Measurements from ENCODE around the gene RADX. TPM values are rescaled to one million over a fixed set of nuclear protein-coding genes. Genes with fewer than 3 reads are reported as not detected.

RADX gene
- total RNA-seq, 2 experiments from 2014 or later: 30.8 to 35.7 TPM

DNA sequence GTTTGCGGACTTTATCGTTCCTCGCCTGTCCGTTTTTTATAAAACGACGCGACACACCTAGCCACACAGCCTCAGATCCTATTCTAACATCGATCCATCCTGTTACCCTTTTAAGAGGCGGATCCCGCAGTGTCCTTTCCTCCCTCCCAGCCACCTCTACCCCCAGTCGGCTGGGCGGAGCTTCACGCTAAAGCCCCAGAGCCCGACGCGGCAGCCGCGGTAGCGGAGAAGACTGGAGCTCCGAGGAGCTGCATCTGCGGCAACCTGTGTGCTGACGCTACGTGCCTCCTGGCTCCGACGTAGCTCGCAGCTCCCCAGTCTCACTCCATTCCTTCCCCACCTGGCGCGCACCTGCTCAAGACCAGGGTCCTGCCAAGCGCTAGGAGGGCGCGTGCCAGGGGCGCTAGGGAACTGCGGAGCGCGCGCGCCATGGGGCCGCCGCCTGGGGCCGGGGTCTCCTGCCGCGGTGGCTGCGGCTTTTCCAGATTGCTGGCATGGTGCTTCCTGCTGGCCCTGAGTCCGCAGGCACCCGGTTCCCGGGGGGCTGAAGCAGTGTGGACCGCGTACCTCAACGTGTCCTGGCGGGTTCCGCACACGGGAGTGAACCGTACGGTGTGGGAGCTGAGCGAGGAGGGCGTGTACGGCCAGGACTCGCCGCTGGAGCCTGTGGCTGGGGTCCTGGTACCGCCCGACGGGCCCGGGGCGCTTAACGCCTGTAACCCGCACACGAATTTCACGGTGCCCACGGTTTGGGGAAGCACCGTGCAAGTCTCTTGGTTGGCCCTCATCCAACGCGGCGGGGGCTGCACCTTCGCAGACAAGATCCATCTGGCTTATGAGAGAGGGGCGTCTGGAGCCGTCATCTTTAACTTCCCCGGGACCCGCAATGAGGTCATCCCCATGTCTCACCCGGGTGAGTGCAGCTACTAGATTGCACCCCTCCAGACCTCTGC lies 115.0 kb downstream of the RADX start, which contains the start of gene RNF128:
Gene RNF128, plus strand, starts transcription at position 217 of the 953 bp plus-strand sequence. Its CDS starts 213 bp downstream, at position 430.
- POLR2A ChIA-PET: no interaction called here
- H3K4me3 ChIP-seq (ENCODE audit: low read depth, low read length, poor library complexity, severe bottlenecking): no peak within 1 kb of the TSS
- no peaks in the 10 kb centered on the region for H3K36me3 ChIP-seq (ENCODE audit: insufficient read depth, low read length)
- DNase-seq (ENCODE audit: low spot score): no peak
- H3K79me2 ChIP-seq (ENCODE audit: insufficient read depth, low read depth, low read length): no peaks in the 10 kb centered on the region
- CTCF ChIA-PET (ENCODE audit: unreplicated experiment): no interaction called here
- no TSS peak for BruUV-seq (replicated peaks)
- no peaks in the 10 kb centered on the region for H3K9me2 ChIP-seq (ENCODE audit: insufficient read depth, low read length)
- intact Hi-C loops (cut with micrococcal nuclease; ENCODE audit: unreplicated experiment): no loop called here
- no peak within 1 kb of the TSS for H3K27ac ChIP-seq (ENCODE audit: low read depth, low read length, poor library complexity, severe bottlenecking)
- no peaks in the 10 kb centered on the region for H4K20me1 ChIP-seq (ENCODE audit: insufficient read depth, low read length)
- no peaks in the 10 kb centered on the region for H3K4me1 ChIP-seq (ENCODE audit: insufficient read depth, low read length, poor library complexity, severe bottlenecking)
- H3K4me2 ChIP-seq (ENCODE audit: low read length): no peak within 1 kb of the TSS
- H3K9me3 ChIP-seq (ENCODE audit: low read length): no peaks in the 10 kb centered on the region
- no peak within 1 kb of the TSS for H2AFZ ChIP-seq (ENCODE audit: low read length)
- TF ChIP-seq, protein P1, sequence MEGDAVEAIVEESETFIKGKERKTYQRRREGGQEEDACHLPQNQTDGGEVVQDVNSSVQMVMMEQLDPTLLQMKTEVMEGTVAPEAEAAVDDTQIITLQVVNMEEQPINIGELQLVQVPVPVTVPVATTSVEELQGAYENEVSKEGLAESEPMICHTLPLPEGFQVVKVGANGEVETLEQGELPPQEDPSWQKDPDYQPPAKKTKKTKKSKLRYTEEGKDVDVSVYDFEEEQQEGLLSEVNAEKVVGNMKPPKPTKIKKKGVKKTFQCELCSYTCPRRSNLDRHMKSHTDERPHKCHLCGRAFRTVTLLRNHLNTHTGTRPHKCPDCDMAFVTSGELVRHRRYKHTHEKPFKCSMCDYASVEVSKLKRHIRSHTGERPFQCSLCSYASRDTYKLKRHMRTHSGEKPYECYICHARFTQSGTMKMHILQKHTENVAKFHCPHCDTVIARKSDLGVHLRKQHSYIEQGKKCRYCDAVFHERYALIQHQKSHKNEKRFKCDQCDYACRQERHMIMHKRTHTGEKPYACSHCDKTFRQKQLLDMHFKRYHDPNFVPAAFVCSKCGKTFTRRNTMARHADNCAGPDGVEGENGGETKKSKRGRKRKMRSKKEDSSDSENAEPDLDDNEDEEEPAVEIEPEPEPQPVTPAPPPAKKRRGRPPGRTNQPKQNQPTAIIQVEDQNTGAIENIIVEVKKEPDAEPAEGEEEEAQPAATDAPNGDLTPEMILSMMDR (conservative IDR thresholded peaks at IDR 0.05; ENCODE audit: low read length): no peak
- no peak for TF ChIP-seq EZH2phosphoT487 (IDR thresholded peaks at IDR 0.05; ENCODE audit: borderline replicate concordance, low read depth, low read length)

DNA sequence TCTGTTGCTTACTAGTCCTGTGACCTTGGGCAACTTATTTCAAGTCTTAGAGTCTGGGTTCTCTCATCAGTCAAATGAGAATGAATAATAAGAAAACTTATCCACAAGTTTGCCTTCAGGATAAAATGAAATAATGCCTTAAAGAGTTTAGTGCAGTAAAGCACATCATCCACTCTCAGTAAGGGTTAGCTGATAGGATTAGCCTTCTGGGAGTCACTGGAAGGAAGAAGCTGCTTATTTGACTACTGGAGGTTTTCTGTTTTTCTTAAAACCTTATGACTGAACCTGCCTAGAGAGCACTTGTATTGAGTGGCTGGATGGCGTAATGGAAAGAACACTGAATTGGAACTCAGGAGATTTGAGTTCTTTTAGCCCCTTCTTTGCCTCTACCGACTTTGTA lies 116.6 kb downstream of the RADX start:
- TF ChIP-seq, protein P1 (conservative IDR thresholded peaks at IDR 0.05; ENCODE audit: low read length): no peak
- TF ChIP-seq EZH2phosphoT487 (IDR thresholded peaks at IDR 0.05; ENCODE audit: borderline replicate concordance, low read depth, low read length): no peak
- no peaks in the 10 kb centered on the region for H3K4me1 ChIP-seq (ENCODE audit: insufficient read depth, low read length, poor library complexity, severe bottlenecking)

More for the DNA sequence above, 116.6 kb downstream of the RADX start:
- H3K79me2 ChIP-seq (ENCODE audit: insufficient read depth, low read depth, low read length): no peaks in the 10 kb centered on the region
- H3K4me2 ChIP-seq (ENCODE audit: low read length): no peak overlapping the region
- H3K36me3 ChIP-seq (ENCODE audit: insufficient read depth, low read length): no peaks in the 10 kb centered on the region
- no peaks in the 10 kb centered on the region for H3K9me2 ChIP-seq (ENCODE audit: insufficient read depth, low read length)
- H2AFZ ChIP-seq (ENCODE audit: low read length): no peak overlapping the region
- H3K9me3 ChIP-seq (ENCODE audit: low read length): no peaks in the 10 kb centered on the region
- no peak for DNase-seq (ENCODE audit: low spot score)
- H3K27ac ChIP-seq (ENCODE audit: low read depth, low read length, poor library complexity, severe bottlenecking): no peak overlapping the region
- intact Hi-C loops (cut with micrococcal nuclease; ENCODE audit: unreplicated experiment): no loop called here
- POLR2A ChIA-PET: no interaction called here
- H3K4me3 ChIP-seq (ENCODE audit: low read depth, low read length, poor library complexity, severe bottlenecking): no peak overlapping the region
- no TSS peak for BruUV-seq (replicated peaks)
- H4K20me1 ChIP-seq (ENCODE audit: insufficient read depth, low read length): no peaks in the 10 kb centered on the region
- CTCF ChIA-PET (ENCODE audit: unreplicated experiment): no interaction called here

Small RNAs within 50 kb of the gene (microRNA-seq; reads per million reads assigned to microRNA genes)
- 17.4 reads per million, percentile 26 among the genes with 10 or more reads in this experiment for gene MIR548AN (ENCODE audit: borderline replicate concordance)

Small RNAs within 50 kb of the gene (small RNA-seq; reads per million reads assigned to genes)
- gene AL590808.1 (not detected), gene MIR548AN (not detected)

Other genes starting within 250 kb of the RADX start
- not detected in 2 replicates for gene RNF128, start 114.7 kb downstream of the RADX start, total RNA-seq (2014; rRNA removed; shearing (Covaris generic))
- not detected in 2 replicates for gene RNF128, start 114.7 kb downstream of the RADX start, total RNA-seq (2022)
- gene TBC1D8B, start 190.7 kb downstream of the RADX start, total RNA-seq (2014; rRNA removed; shearing (Covaris generic)): 1.4 and 1.5 TPM in 2 replicates
- 4.5 and 6.1 TPM in 2 replicates for gene TBC1D8B, start 190.7 kb downstream of the RADX start, total RNA-seq (2022)

Measured in OCI-LY7 (cell line).